Upper lobe of right lung (tissue), 1 donor: ENCODE measurements around the gene CUL4B. TPM values are rescaled to one million over a fixed set of nuclear protein-coding genes. Genes with fewer than 3 reads are reported as not detected.
"Not testable (repeated sequence)": the region's sequence is repeated elsewhere in the genome, so short reads cannot be mapped to it uniquely, and the experiment has no call there.

Source experiments
- ATAC-seq: fragments of 200-7000 bp; cut with Tn5 transposase; one replicate; pipeline ENCODE4 v1.9.1; 2020; ENCODE audit warnings: mild to moderate bottlenecking, moderate library complexity
- DNase-seq: peaks from one replicate; pipeline ENCODE4 v3.0.0-alpha.2; 2020
- H3K27ac ChIP-seq: fragments of 200-600 bp; one replicate; pipeline ENCODE4 v1.8.0; 2022
- H3K27me3 ChIP-seq: fragments of 200-600 bp; one replicate; pipeline ENCODE4 v1.8.0; 2022; ENCODE audit warnings: mild to moderate bottlenecking
- H3K36me3 ChIP-seq: fragments of 200-600 bp; one replicate; pipeline ENCODE4 v1.8.0; 2022
- H3K4me1 ChIP-seq: fragments of 200-600 bp; one replicate; pipeline ENCODE4 v1.8.0; 2022
- H3K4me3 ChIP-seq: fragments of 200-600 bp; one replicate; pipeline ENCODE4 v1.8.0; 2022; ENCODE audit warnings: mild to moderate bottlenecking
- H3K9me3 ChIP-seq: fragments of 200-600 bp; one replicate; pipeline ENCODE4 v1.8.0; 2022
- CTCF ChIP-seq: fragments of 200-600 bp; IDR thresholded peaks from one replicate; pipeline ENCODE4 v1.8.0; 2022; ENCODE audit warnings: antibody characterized with exemption
- intact Hi-C: fragments of 100-400 bp; cut with DNase I; formaldehyde crosslinking; loops from one replicate; pipeline ENCODE4 v1.11.0; 2022
- long read RNA-seq: library from polyadenylated mRNA; unstranded; transcript quantifications from one replicate; pipeline ENCODE4 v2.0.0, GENCODE V29; 2021
- total RNA-seq: library from RNA; stranded (reverse); fragmentation: NEBNext Ultra II Directional; extraction: Animal tissue kit (Norgen Biotek cat#: 25700); gene quantifications from one replicate; pipeline ENCODE4 v1.2.1, GENCODE V29; 2021
- donor health status: DM: no; HTN: yes; CAD: no; lungs with severe emphysema.

Gene CUL4B
- 38.6 TPM for total RNA-seq
- long read RNA-seq, full-length matches to known transcripts, result 44 of 57 reads
- long read RNA-seq, partial matches to known transcripts, result 3 of 57 reads
- long read RNA-seq, other reads (novel, unspliced or antisense), result 10 of 57 reads

GRCh38 chrX:120560842-120561633 lies at the start of gene CUL4B:
Gene CUL4B (minus strand): TSS chrX:120560962. CDS start chrX:120560638, 324 bp downstream.
- ATAC-seq (peak; percentile 97), DNase-seq (peak; percentile 95)
- Histone ChIP-seq H3K9me3 (no peaks in the 10 kb centered on the region), H3K36me3 (peaks cover 5% of the 10 kb centered on the region), H3K4me1 (no peaks in the 10 kb centered on the region), H3K27ac (peak within 1 kb of the TSS; percentile 96), H3K27me3 (no peaks in the 10 kb centered on the region), H3K4me3 (peak within 1 kb of the TSS; percentile 59)
- TF ChIP-seq CTCF, result no peak
- intact Hi-C loops, result no loop called here

- H3K4me3 ChIP-seq, result peak overlapping the region; percentile 62
- H3K9me3 ChIP-seq, result no peaks in the 10 kb centered on the region
- peaks cover 8% of the 10 kb centered on the region for H3K4me1 ChIP-seq
- peaks cover 14% of the 10 kb centered on the region for H3K36me3 ChIP-seq
- peak overlapping the region; percentile 87 for H3K27ac ChIP-seq
- TF ChIP-seq CTCF, result no peak
- intact Hi-C loops, result no loop called here
- ATAC-seq (peak; percentile 82), DNase-seq (no peak)
- H3K27me3 ChIP-seq, result no peaks in the 10 kb centered on the region
These were observed 43.6 kb upstream of the CUL4B start for GRCh38 chrX:120604361-120604782.

DNA sequence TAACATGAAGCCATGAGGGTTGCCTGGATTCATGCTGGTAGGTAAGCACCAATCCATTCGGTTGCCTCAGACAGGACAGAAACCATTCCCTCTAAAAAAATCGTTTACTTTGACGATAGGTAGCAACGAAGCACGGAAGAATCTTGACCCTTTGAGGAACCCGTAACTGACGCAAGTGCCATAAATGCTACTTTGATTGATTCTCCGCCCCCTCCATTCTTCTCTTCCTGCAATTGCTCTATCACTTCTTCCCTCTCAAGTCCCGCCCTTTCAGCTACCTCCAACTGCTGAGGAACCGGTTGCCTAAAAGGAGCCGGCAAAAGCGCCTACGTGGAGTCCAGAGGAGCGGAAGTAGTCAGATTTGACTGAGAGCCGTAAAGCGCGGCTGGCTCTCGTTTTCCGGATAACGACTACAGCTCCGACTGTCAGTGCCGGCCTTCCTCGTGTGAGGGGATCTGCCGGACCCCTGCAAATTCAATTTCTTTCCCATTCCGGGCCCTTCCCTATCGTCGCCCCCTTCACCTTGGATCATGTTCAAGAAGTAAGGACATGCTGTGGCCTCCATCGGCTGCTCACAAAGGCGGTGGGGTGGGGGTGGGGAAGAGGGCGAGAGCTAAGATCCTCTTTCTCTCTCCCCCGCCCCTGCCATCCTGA lies 43.1 kb upstream of the CUL4B start, which contains the start of gene MCTS1:
MCTS1 (plus strand) TSS at position 395 of the 654 bp plus-strand sequence; CDS start at position 531, 136 bp downstream.
- intact Hi-C loops, result no loop called here
- Histone ChIP-seq H3K4me1 (peaks cover 8% of the 10 kb centered on the region), H3K27ac (peak within 1 kb of the TSS; percentile 87), H3K9me3 (no peaks in the 10 kb centered on the region), H3K36me3 (peaks cover 10% of the 10 kb centered on the region), H3K27me3 (no peaks in the 10 kb centered on the region), H3K4me3 (peak within 1 kb of the TSS; percentile 62)
- peak; percentile 87 for DNase-seq
- TF ChIP-seq CTCF, result no peak
- peak; percentile 98 for ATAC-seq

- DNase-seq (no peak), ATAC-seq (no peak)
- Histone ChIP-seq H3K27ac (no peak overlapping the region), H3K36me3 (no peaks in the 10 kb centered on the region), H3K4me1 (no peaks in the 10 kb centered on the region), H3K4me3 (no peak overlapping the region), H3K9me3 (no peaks in the 10 kb centered on the region), H3K27me3 (no peaks in the 10 kb centered on the region)
- TF ChIP-seq CTCF, result no peak
- intact Hi-C loops, result no loop called here
These were observed 24.9 kb upstream of the CUL4B start for GRCh38 chrX:120585702-120586101.

- intact Hi-C loops, result no loop called here
- H3K27ac ChIP-seq, result no peak overlapping the region
- H3K4me1 ChIP-seq, result no peaks in the 10 kb centered on the region
- ATAC-seq (no peak), DNase-seq (no peak)
- no peaks in the 10 kb centered on the region for H3K9me3 ChIP-seq
- H3K4me3 ChIP-seq, result no peak overlapping the region
- no peak for TF ChIP-seq CTCF
- H3K27me3 ChIP-seq, result no peaks in the 10 kb centered on the region
- no peaks in the 10 kb centered on the region for H3K36me3 ChIP-seq
These were observed 14.8 kb upstream of the CUL4B start for GRCh38 chrX:120575379-120576114.

GRCh38 chrX:120573806-120574205 lies 13.0 kb upstream of the CUL4B start:
- intact Hi-C loops, H3K27ac ChIP-seq, DNase-seq: not testable (repeated sequence)

More at GRCh38 chrX:120573806-120574205, 13.0 kb upstream of the CUL4B start:
- H3K4me3 ChIP-seq, H3K4me1 ChIP-seq, H3K27me3 ChIP-seq, H3K9me3 ChIP-seq, ATAC-seq, H3K36me3 ChIP-seq: not testable (repeated sequence)
